GM23338 (cell line): ENCODE data around the gene ABCB8. TPM values are rescaled to one million over a fixed set of nuclear protein-coding genes. Genes with fewer than 3 reads are reported as not detected.

Experiments used
- ATAC-seq: fragments of 200-7000 bp; cut with Tn5 transposase; 3 replicates; pipeline ENCODE4 v1.9.1; 2020
- DNase-seq: peaks from one replicate; pipeline ENCODE4 v3.0.0-alpha.2; 2015; ENCODE audit warnings: low spot score
- H2AFZ ChIP-seq: fragments of 200-600 bp; sonication (generic); 2 replicates; pipeline ENCODE4 v1.8.0; 2016; ENCODE audit warnings: antibody characterized with exemption, mild to moderate bottlenecking, moderate library complexity
- H3F3A ChIP-seq: fragments of 200-600 bp; sonication (generic); replicated peaks from 2 replicates; pipeline ENCODE4 v1.8.0; 2017; ENCODE audit warnings: antibody characterized with exemption, mixed run types, low read depth
- H3K27ac ChIP-seq: fragments of 200-600 bp; sonication (generic); 2 replicates; pipeline ENCODE4 v1.6.1; 2016; ENCODE audit warnings: low read depth
- H3K27me3 ChIP-seq: fragments of 200-600 bp; sonication (generic); 2 replicates; pipeline ENCODE4 v1.8.0; 2016; ENCODE audit warnings: mild to moderate bottlenecking, mixed run types, moderate library complexity; ENCODE audit not compliant: insufficient read depth
- H3K36me3 ChIP-seq: fragments of 200-600 bp; sonication (generic); 2 replicates; pipeline ENCODE4 v1.8.0; 2016; ENCODE audit warnings: mild to moderate bottlenecking; ENCODE audit not compliant: insufficient read depth
- H3K4me1 ChIP-seq: fragments of 200-600 bp; sonication (generic); 2 replicates; pipeline ENCODE4 v1.8.0; 2016; ENCODE audit warnings: mild to moderate bottlenecking, moderate library complexity; ENCODE audit not compliant: insufficient read depth
- H3K4me2 ChIP-seq: fragments of 200-600 bp; sonication (generic); 2 replicates; pipeline ENCODE4 v1.7.1; 2017; ENCODE audit warnings: mixed run types
- H3K4me3 ChIP-seq: fragments of 200-600 bp; sonication (generic); 2 replicates; pipeline ENCODE4 v1.6.1; 2016; ENCODE audit warnings: mixed run types
- H3K79me2 ChIP-seq: fragments of 200-600 bp; sonication (generic); replicated peaks from 2 replicates; pipeline ENCODE4 v1.8.0; 2017; ENCODE audit warnings: mild to moderate bottlenecking; ENCODE audit not compliant: insufficient read depth
- H3K9me2 ChIP-seq: fragments of 200-600 bp; sonication (generic); 2 replicates; pipeline ENCODE4 v1.8.0; 2017; ENCODE audit not compliant: insufficient read depth
- H4K20me1 ChIP-seq: fragments of 200-600 bp; sonication (generic); replicated peaks from 2 replicates; pipeline ENCODE4 v1.8.0; 2017; ENCODE audit warnings: mild to moderate bottlenecking; ENCODE audit not compliant: insufficient read depth
- H3K27ac Mint-ChIP-seq: 2 replicates; pipeline ENCODE4 v1.8.0; 2020; ENCODE audit warnings: inconsistent platforms, mild to moderate bottlenecking, moderate library complexity, mixed read lengths
- H3K27me3 Mint-ChIP-seq: 3 replicates; pipeline ENCODE4 v1.8.0; 2022; ENCODE audit warnings: low read depth, mild to moderate bottlenecking, moderate library complexity, mixed read lengths, inconsistent platforms; ENCODE audit not compliant: insufficient read depth, poor library complexity
- H3K36me3 Mint-ChIP-seq: 3 replicates; pipeline ENCODE4 v1.8.0; 2021; ENCODE audit warnings: low read depth, mild to moderate bottlenecking, inconsistent platforms, moderate library complexity, mixed read lengths
- H3K4me1 Mint-ChIP-seq: 3 replicates; pipeline ENCODE4 v1.8.0; 2020; ENCODE audit warnings: mild to moderate bottlenecking, inconsistent platforms, mixed read lengths
- H3K4me3 Mint-ChIP-seq: 3 replicates; pipeline ENCODE4 v1.8.0; 2021; ENCODE audit warnings: moderate library complexity, mild to moderate bottlenecking, inconsistent platforms, mixed read lengths
- H3K9me3 Mint-ChIP-seq: 3 replicates; pipeline ENCODE4 v1.8.0; 2020; ENCODE audit warnings: moderate library complexity, mild to moderate bottlenecking, inconsistent platforms, mixed read lengths
- EZH2 ChIP-seq: fragments of 200-600 bp; sonication (generic); IDR thresholded peaks from one replicate; pipeline ENCODE4 v1.8.0; 2017; ENCODE audit warnings: antibody characterized with exemption, mild to moderate bottlenecking, low read depth; ENCODE audit not compliant: unreplicated experiment
- JUNB ChIP-seq: IDR thresholded peaks from one replicate; pipeline ENCODE4 v1.6.1; 2016; ENCODE audit warnings: antibody characterized with exemption; ENCODE audit not compliant: unreplicated experiment
- ZNF114 ChIP-seq: fragments of 250-450 bp; sonication (Bioruptor Pico); IDR thresholded peaks from 2 replicates; pipeline ENCODE4 v1.5.0; 2020; ENCODE audit warnings: mild to moderate bottlenecking, moderate library complexity
- polyA plus RNA-seq: library from polyadenylated mRNA; unstranded; fragments of >200 nt; fragmentation: Nextera tagmentation; extraction: Ambion mirVana; gene quantifications from 2 replicates; pipeline ENCODE4 v1.2.1, GENCODE V29; 2016
- total RNA-seq: library from RNA; depleted of rRNA; stranded (reverse); fragments of >200 nt; shearing (Covaris generic); gene quantifications from 2 replicates; pipeline ENCODE4 v1.2.3, GENCODE V29; 2014
- TF ChIP-seq, protein P1 (sequence below): IDR thresholded peaks from 2 replicates; pipeline ENCODE4 v1.6.1; 2016; ENCODE audit warnings: antibody characterized with exemption
- TF ChIP-seq, protein P2 (sequence below): IDR thresholded peaks from one replicate; pipeline ENCODE4 v1.6.1; 2018; ENCODE audit warnings: antibody characterized with exemption; ENCODE audit not compliant: unreplicated experiment
- TF ChIP-seq, protein P3 (sequence below), 2 experiments: fragments of 200-600 bp in 1 of 2; sonication (generic) in 1 of 2; conservative IDR thresholded peaks; 2 replicates each; pipeline versions ENCODE4 v1.5.1 to v1.6.1; 2016 to 2017; ENCODE audit warnings: antibody characterized with exemption in 2 of 2, low read depth in 2 of 2, mild to moderate bottlenecking in 2 of 2, moderate library complexity in 1 of 2

ABCB8 gene
- total and polyA plus RNA-seq, 2 experiments from 2014 or later = 11.4 to 27.1 TPM

DNA sequence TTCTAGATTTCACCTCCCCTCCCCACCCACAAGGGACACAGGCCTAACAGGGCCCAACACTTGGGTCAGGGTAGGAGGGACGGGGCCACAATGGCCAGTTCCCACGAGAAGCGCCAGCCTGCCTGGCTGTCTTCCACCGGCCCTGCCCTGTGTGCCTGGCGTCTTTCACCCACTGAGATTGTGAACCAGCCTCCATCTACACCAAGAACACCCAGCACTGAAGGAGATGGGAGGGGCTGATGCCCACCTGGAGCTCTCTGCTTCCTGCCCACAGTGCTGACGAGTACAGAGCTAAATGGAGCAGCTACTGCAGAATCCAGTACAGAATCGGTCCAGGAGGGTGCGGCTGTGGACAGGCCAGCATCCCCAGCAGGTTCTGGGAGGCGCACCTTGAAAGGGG lies 17.7 kb downstream of the ABCB8 start:
- H3K36me3 Mint-ChIP-seq = no peaks in the 10 kb centered on the region; the same call in 2 of the 3 replicates
- Histone ChIP-seq H4K20me1 (no peaks in the 10 kb centered on the region), H3K9me2 (no peaks in the 10 kb centered on the region), H2AFZ (no peak overlapping the region), H3K4me2 (no peak overlapping the region), H3K27ac (no peak overlapping the region), H3K4me1 (no peaks in the 10 kb centered on the region), H3K79me2 (no peaks in the 10 kb centered on the region), H3K27me3 (peaks cover 17% of the 10 kb centered on the region), H3K4me3 (no peak overlapping the region), H3K36me3 (no peaks in the 10 kb centered on the region), H3F3A (no peaks in the 10 kb centered on the region)
- TF ChIP-seq, protein P1, sequence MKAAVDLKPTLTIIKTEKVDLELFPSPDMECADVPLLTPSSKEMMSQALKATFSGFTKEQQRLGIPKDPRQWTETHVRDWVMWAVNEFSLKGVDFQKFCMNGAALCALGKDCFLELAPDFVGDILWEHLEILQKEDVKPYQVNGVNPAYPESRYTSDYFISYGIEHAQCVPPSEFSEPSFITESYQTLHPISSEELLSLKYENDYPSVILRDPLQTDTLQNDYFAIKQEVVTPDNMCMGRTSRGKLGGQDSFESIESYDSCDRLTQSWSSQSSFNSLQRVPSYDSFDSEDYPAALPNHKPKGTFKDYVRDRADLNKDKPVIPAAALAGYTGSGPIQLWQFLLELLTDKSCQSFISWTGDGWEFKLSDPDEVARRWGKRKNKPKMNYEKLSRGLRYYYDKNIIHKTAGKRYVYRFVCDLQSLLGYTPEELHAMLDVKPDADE = no peak
- TF ChIP-seq JUNB = no peak
- no peak for TF ChIP-seq EZH2
- TF ChIP-seq, protein P2, sequence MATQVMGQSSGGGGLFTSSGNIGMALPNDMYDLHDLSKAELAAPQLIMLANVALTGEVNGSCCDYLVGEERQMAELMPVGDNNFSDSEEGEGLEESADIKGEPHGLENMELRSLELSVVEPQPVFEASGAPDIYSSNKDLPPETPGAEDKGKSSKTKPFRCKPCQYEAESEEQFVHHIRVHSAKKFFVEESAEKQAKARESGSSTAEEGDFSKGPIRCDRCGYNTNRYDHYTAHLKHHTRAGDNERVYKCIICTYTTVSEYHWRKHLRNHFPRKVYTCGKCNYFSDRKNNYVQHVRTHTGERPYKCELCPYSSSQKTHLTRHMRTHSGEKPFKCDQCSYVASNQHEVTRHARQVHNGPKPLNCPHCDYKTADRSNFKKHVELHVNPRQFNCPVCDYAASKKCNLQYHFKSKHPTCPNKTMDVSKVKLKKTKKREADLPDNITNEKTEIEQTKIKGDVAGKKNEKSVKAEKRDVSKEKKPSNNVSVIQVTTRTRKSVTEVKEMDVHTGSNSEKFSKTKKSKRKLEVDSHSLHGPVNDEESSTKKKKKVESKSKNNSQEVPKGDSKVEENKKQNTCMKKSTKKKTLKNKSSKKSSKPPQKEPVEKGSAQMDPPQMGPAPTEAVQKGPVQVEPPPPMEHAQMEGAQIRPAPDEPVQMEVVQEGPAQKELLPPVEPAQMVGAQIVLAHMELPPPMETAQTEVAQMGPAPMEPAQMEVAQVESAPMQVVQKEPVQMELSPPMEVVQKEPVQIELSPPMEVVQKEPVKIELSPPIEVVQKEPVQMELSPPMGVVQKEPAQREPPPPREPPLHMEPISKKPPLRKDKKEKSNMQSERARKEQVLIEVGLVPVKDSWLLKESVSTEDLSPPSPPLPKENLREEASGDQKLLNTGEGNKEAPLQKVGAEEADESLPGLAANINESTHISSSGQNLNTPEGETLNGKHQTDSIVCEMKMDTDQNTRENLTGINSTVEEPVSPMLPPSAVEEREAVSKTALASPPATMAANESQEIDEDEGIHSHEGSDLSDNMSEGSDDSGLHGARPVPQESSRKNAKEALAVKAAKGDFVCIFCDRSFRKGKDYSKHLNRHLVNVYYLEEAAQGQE = no peak
- peaks cover 4% of the 10 kb centered on the region for H3K4me1 Mint-ChIP-seq
- peaks cover 22% of the 10 kb centered on the region for H3K27me3 Mint-ChIP-seq
- H3K9me3 Mint-ChIP-seq = no peaks in the 10 kb centered on the region
- H3K27ac Mint-ChIP-seq = no peak overlapping the region
- H3K4me3 Mint-ChIP-seq = no peak overlapping the region
- DNase-seq (no peak), ATAC-seq (no peak)

DNA sequence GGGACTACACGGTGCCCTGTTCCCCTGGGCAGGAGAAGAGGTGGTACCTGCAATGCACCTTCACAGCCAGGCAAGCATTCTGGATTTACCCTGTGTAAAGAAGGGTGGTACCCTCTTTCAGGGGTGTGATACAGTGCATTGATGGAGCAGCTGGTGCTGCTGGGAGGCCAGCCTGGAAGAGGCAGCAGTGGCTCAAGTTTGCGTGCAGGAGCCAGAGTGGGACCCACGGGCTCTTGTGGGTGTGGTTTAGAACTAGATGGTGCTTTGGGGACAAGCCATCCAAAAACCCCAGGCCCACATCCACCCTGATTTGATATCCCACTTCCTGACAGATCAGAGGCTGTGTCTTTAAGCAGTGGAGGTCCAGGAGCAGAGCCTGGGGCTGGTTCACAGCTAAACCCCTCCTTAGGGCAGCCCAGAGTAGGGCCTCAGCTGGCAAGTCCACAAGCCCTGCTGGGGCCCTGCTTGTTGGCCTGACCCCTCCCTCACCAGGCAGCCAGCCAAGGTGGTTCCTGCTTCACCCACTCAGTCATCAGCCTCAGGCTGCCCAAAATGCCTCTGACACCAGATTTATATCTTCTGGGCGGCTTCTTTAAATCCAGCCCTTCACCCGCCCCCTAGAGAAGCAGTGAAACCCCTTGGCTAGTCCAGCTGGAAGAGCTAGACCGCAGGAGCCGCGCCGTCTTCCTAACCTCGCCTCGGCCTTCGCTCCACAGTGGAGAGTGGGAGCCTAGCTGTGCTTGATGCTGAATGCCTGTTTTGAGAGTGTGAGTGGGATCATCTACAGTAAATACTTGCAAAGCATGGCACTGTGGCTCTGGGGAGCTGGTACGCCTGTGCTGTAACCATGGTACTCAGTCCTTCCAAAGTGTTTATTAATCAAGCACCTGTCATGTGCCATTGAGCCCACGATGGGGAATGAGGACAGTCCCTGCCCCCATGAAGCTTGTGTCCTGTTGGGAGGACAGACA lies 18.6 kb downstream of the ABCB8 start:
- H3K9me3 Mint-ChIP-seq = no peaks in the 10 kb centered on the region
- no peak overlapping the region for H3K4me3 ChIP-seq
- H3K9me2 ChIP-seq = no peaks in the 10 kb centered on the region
- H3K4me1 ChIP-seq = no peaks in the 10 kb centered on the region
- H3K36me3 ChIP-seq = no peaks in the 10 kb centered on the region
- no peak overlapping the region for H3K27ac ChIP-seq
- peaks cover 26% of the 10 kb centered on the region for H3K27me3 Mint-ChIP-seq
- H2AFZ ChIP-seq = no peak overlapping the region
- no peaks in the 10 kb centered on the region for H3K79me2 ChIP-seq
- H3K27me3 ChIP-seq = peaks cover 22% of the 10 kb centered on the region
- peaks cover 4% of the 10 kb centered on the region for H3K4me1 Mint-ChIP-seq
- DNase-seq (no peak), ATAC-seq (no peak)
- no peak overlapping the region for H3K4me3 Mint-ChIP-seq
- no peak overlapping the region for H3K4me2 ChIP-seq
- no peaks in the 10 kb centered on the region for H4K20me1 ChIP-seq
- no peak overlapping the region for H3K27ac Mint-ChIP-seq
- no peaks in the 10 kb centered on the region for H3F3A ChIP-seq
- no peaks in the 10 kb centered on the region; the same call in 2 of the 3 replicates for H3K36me3 Mint-ChIP-seq
- TF ChIP-seq ZNF114 (CRISPR knock-in tag) = no peak
- TF ChIP-seq, protein P3, sequence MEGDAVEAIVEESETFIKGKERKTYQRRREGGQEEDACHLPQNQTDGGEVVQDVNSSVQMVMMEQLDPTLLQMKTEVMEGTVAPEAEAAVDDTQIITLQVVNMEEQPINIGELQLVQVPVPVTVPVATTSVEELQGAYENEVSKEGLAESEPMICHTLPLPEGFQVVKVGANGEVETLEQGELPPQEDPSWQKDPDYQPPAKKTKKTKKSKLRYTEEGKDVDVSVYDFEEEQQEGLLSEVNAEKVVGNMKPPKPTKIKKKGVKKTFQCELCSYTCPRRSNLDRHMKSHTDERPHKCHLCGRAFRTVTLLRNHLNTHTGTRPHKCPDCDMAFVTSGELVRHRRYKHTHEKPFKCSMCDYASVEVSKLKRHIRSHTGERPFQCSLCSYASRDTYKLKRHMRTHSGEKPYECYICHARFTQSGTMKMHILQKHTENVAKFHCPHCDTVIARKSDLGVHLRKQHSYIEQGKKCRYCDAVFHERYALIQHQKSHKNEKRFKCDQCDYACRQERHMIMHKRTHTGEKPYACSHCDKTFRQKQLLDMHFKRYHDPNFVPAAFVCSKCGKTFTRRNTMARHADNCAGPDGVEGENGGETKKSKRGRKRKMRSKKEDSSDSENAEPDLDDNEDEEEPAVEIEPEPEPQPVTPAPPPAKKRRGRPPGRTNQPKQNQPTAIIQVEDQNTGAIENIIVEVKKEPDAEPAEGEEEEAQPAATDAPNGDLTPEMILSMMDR (conservative IDR thresholded peaks at IDR 0.05; ENCODE audit: low read depth in 2 of 2) = no peak
- TF ChIP-seq, protein P2 = no peak
- TF ChIP-seq JUNB = no peak
- TF ChIP-seq, protein P1 = no peak
